Activated CD4-positive, alpha-beta T cell treated with anti-CD3 and anti-CD28 coated beads, Interleukin-2, amount 50 U/mL, for 48 hours (primary cell): ENCODE measurements around the gene SEMA6B.

Experiments
- DNase-seq, 2 experiments: peaks; one replicate each; pipeline ENCODE4 v3.0.0-alpha.2; 2020

Gene SEMA6B

DNA sequence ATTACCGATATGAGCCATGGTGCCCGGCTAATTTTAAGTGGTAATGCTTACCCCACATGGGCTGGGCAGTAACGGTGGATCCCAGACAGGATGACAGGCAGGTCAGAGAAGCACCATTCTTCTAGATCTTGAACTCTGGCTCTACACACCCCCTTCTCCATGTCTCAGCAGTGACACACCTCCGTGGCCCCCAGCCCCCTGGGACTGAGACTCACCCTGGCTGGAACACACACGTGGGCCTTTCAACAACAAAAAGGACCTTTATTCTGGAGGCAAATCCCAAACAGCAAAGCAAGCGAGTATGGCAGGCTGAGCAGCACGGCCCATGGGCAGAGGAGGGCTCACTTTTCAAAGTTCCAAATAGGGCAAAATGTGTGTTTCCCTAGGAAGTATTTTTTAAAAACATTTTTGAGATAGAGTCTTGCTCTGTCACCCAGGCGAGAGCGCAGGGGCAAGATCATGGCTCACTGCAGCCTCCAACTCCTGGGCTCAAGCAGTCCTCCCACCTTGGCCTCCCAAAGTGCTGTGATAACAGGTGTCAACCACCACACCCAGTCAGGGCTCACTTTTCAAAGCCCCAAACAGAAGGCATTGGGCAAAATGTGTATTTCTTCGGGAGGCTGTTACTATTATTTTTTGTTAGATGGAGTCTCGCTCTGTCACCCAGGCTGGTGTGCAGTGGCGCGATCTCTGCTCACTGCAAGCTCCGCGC is 37.0 kb downstream of the SEMA6B start:
- DNase-seq: no peak

GRCh38 chr19:4521888-4522242 is 37.6 kb downstream of the SEMA6B start:
- no peak for DNase-seq

GRCh38 chr19:4521170-4521887 is 38.2 kb downstream of the SEMA6B start:
- no peak for DNase-seq

DNA sequence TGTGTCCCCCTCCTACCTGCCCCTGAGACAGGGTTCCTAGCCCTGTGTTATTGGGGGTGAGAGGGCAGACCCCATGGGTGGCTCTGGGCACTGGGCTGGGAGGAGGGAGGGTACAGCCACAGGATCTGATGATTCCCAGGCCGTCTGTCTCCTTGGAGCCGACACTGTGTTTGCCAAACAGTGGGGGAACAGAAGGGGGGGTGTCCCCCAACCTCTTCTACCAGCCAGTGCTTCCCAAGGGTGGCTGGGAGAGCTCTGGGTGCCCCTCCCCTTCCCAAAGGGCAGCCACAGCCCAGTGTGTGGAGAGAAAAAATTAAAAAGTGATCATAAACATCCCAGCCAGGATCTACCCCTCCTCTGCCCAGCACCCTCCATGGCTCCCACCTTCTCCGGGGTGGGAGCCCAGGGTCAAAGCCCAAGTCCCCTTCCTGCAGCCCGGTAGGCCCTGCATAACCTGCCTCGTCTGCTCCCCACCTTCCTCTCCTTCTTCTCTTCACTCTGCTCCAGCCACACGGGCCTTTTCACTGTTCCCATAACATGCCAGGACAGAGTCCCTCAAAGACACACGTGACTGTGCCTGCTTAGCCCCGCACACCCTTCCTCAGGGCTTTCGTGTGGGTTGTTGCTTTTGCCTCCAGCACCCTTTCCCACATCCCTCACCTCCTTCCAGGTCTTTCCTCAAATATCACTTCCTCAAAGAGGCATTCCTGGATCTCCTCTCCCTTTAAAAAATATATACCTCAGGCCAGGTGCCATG is 39.8 kb downstream of the SEMA6B start:
- no peak for DNase-seq

GRCh38 chr19:4519172-4519496 is 40.4 kb downstream of the SEMA6B start:
- DNase-seq: no peak

DNA sequence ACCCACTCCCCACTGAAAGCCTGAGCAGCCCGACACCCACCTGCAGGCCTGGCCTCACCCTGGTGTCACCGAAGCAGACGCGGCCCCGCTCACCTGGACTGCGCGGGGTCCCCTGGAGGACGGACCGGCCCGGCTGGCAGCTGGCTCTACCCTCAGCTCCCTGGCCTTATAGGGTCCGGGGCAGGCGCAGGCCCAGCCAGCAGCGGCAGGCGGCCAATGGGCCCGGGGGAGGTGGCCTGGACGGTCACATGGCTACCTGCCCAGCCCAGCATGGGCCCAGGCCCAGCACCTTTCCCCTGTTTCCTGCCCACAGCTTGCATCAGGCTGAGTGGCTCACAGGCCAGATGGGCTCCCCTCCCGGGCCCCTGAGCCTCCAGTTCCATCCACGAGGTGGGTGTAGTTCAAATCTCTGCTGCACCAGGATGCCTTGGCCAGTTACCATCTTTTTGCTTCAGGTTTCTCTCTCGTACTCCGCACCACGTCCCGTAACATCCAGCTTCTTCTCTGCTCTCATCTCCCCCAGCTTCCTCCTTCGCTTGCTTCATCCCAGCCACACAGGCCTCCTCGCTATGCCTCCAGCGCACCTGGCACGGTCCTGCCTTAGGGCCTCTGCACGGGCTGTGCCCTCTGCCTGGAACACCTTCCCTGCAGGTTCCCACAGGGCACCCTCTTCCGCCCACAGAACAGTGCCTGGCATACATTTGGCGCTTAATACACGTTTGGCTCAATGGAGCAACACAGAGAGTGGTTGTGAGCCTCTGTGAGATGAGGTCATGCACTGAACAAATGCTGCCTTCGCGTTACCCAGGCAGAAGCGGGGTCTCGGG is 40.9 kb downstream of the SEMA6B start, which contains the start of gene PLIN4:
PLIN4 (minus strand) TSS at position 142 of the 827 bp plus-strand sequence. CDS start 214 bp downstream, outside the sequence.
- no peak for DNase-seq

- DNase-seq: no peak
Observed at GRCh38 chr19:4517451-4518057, 41.9 kb downstream of the SEMA6B start.

DNA sequence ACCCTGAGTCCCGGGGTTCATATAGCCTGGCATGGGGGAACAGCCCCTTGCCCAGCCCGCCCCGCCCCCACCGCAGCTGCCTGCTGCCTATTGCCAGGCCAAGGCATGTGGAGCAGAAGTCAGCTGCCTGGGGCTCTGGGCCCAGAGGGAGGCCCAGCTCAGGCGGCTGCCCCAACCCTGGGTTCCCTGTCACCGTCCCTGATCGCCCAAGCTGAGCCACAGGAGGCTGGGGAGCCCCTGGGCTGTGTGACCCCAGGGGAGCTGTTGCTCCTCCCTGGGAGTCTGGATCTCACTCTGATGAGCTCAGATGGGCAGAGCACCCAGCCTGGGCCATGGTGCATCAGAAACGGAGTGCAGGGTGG is 42.6 kb downstream of the SEMA6B start:
- DNase-seq: no peak

DNA sequence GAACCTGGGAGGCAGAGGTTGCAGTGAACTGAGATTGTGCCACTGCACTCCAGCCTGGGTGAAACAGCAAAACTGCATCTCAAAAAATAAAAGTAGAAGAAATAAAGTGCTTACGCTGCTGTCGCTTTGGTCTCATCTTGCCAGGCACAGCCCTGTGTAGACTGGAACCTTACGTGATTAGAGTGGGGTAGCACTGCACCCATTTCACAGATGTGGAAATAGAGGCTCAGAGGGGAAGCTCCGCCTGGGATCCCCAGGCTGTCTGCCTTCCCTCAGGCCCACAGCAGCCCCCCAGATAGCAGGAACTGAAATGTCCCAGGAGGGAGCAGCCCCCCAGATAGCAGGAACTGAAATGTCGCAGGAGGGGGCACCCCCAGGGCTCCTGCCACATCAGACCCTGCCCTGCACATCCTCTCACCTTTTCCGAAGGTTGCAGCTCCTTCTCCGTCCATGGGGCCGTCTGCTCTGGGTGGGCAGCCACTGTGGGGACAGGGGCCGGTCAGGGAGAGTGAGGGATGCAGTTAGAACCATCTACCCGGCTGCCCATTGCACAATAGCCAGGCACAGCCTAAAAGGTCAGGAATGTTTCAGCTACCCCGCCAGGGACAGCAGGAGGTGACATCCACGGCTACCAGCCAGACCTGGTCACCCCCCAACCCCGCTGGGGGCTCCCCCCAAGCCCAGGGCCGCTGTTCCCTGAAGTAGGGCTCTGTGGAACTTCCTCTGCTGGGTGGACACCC is 43.1 kb downstream of the SEMA6B start:
- DNase-seq: no peak

GRCh38 chr19:4515732-4516131 is 43.8 kb downstream of the SEMA6B start:
- no peak for DNase-seq

DNA sequence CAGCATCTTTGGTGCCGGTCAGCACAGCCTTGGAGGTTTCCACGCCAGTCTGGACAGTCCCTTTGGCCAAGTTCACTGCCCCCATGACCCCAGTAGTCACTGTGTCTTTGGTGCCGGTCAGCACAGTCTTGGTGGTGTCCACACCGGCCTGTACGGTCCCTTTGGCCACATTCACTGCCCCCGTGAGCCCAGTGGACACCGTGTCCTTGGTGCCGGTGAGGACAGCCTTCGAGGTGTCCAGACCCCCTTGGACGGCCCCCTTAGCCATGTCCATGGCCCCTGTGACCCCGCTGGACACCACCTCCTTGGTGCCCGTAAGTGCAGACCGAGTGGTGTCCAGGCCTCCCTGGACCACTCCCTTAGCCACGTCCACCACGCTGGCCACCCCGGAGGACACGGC is 46.2 kb downstream of the SEMA6B start:
- DNase-seq: no peak

GRCh38 chr19:4512070-4512469 is 47.4 kb downstream of the SEMA6B start:
- no peak for DNase-seq

- no peak for DNase-seq
Observed at GRCh38 chr19:4511300-4512054, 48.0 kb downstream of the SEMA6B start.

DNA sequence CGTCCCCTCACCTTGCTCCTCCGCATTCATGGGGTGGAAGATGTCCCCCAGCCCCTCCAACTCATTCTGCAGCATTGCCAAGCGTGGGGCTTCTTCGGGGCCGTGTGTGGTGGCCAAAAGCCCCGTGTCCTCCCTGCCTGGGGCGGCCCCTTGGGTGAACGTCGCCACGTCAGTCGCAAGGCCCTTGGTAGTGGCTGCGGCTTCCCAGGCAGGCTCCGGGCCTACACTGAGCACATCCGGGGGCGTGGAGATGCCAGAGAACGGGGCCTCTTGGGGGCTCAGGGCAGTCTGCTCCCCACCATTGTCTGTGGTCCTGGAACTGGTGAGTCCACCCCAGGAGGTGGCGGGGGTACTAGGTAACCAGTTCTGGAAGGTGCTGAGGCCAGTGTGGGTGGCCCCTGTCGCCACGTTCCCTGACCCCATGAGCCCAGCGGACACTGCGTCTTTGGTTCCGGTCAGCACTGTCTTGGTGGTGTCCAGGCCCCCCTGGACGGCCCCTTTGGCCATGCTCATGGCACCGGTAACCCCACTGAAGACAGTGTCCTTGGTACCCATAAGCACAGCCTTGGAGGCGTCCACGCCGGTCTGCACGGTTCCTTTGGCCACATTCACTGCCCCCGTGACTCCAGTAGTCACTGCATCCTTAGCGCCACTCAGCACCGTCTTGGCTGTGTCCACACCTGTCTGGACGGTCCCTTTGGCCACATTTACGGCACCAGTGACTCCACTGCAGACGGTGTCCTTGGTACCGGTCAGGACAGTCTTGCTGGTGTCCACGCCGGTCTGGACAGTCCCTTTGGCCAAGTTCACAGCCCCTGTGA is 48.8 kb downstream of the SEMA6B start:
- DNase-seq: no peak

DNA sequence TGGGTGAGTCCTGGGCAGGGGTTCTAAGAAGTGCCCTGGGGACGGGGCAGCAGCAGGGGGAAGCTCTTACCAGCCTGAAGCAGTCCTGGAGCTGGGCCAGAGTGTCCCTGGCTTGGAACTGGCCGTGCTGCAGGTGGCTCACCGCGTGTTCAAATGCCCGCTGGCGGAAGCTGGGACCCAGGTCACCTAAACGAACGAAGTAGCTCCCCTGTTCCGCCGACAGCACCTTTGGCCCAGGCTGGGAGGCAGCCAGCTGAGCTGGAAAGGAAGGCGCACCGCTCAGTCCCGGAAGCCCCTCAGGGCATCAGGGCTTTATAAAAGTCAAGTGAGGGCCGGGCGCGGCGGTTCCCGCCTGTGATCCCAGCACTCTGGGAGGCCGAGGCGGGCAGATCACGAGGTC is 50.8 kb downstream of the SEMA6B start:
- no peak for DNase-seq

- DNase-seq: no peak
Observed at GRCh38 chr19:4507804-4508203, 51.7 kb downstream of the SEMA6B start.

GRCh38 chr19:4507150-4507452 is 52.4 kb downstream of the SEMA6B start:
- no peak for DNase-seq

GRCh38 chr19:4506449-4507149 is 52.9 kb downstream of the SEMA6B start:
- no peak for DNase-seq

GRCh38 chr19:4505570-4506448 is 53.7 kb downstream of the SEMA6B start:
- no peak for DNase-seq
